Measurements from ENCODE around the gene NPHS1. TPM values are rescaled to one million over a fixed set of nuclear protein-coding genes. Genes with fewer than 3 reads are reported as not detected.

Gene NPHS1
- total and polyA plus RNA-seq, 2 of the 8 experiments (the other 6 are each of a cell fraction or from before 2014, with no cell fraction given): 1.3 to 1.4 TPM

DNA sequence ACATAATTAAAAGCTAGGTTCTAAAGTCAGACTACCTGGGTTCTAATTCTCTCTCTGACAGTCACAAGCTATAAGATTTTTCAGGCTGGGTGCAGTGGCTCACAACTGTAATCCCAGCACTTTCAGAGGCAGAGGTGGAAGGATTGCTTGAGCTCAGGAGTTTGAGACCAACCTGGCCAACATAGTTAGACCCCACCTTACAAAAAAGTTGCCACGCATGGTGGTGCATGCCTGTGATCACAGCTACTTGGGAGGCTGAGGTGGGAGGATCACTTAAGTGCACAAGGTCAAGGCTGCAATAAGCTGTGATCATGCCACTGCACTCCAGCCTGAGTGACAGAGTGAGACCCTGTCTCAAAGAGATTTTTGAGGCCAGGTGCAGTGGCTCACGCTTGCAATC, 42.0 kb upstream of the NPHS1 start:
- H3K27ac ChIP-seq (ENCODE audit: low read depth, low read length): no peak overlapping the region
- no peak overlapping the region for H2BK15ac ChIP-seq (ENCODE audit: low read length)
- DNase-seq (ENCODE audit: low read depth in 1 of 2, low spot score in 2 of 2): no peak
- TF ChIP-seq NRF1 (IDR thresholded peaks at IDR 0.05; ENCODE audit: low read depth, low read length) (no peak), CREB1 (IDR thresholded peaks at IDR 0.05) (no peak), NANOG (IDR thresholded peaks at IDR 0.05; ENCODE audit: insufficient read depth, low read depth, low read length, poor library complexity, severe bottlenecking) (no peak), TCF12 (IDR thresholded peaks at IDR 0.05; ENCODE audit: low read depth, low read length) (no peak), TAF1 (IDR thresholded peaks at IDR 0.05; ENCODE audit: low read depth, low read length) (no peak), SIRT6 (IDR thresholded peaks at IDR 0.05; ENCODE audit: low read length) (no peak)
- TF ChIP-seq, protein P1, sequence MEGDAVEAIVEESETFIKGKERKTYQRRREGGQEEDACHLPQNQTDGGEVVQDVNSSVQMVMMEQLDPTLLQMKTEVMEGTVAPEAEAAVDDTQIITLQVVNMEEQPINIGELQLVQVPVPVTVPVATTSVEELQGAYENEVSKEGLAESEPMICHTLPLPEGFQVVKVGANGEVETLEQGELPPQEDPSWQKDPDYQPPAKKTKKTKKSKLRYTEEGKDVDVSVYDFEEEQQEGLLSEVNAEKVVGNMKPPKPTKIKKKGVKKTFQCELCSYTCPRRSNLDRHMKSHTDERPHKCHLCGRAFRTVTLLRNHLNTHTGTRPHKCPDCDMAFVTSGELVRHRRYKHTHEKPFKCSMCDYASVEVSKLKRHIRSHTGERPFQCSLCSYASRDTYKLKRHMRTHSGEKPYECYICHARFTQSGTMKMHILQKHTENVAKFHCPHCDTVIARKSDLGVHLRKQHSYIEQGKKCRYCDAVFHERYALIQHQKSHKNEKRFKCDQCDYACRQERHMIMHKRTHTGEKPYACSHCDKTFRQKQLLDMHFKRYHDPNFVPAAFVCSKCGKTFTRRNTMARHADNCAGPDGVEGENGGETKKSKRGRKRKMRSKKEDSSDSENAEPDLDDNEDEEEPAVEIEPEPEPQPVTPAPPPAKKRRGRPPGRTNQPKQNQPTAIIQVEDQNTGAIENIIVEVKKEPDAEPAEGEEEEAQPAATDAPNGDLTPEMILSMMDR (IDR thresholded peaks at IDR 0.05; ENCODE audit: control extremely low read depth in 1 of 3, insufficient read depth in 1 of 3, low read depth in 1 of 3, low read length in 3 of 3): no peak
- no peak overlapping the region for H2BK20ac ChIP-seq (ENCODE audit: low read length)
- WGBS, 2 experiments (ENCODE audit: extremely low coverage in 1 of 2, insufficient coverage in 1 of 2, insufficient read length in 1 of 2, insufficient replicate concordance in 2 of 2, low coverage in 1 of 2, low lambda C conversion rate in 2 of 2, missing lambda C conversion rate in 1 of 2): 98% methylated on average over 2 of the region's 2 CpGs; no CpG with 5 or more reads in 1 of the 2 experiments
- no peak overlapping the region for H3K23ac ChIP-seq (ENCODE audit: insufficient read length)
- H3K4me1 ChIP-seq (replicated peaks in 1 of 4; ENCODE audit: control insufficient read depth in 3 of 4, insufficient read depth in 4 of 4, low read length in 3 of 4): peaks cover 0 to 5% (median 0%) of the 10 kb centered on the region in 4 experiments; a peak in 3 of 7 replicates
- no peak overlapping the region for H3K4me3 ChIP-seq (ENCODE audit: extremely low read depth in 1 of 4, insufficient read depth in 2 of 4, low read depth in 3 of 4, low read length in 4 of 4)
- H2BK12ac ChIP-seq (ENCODE audit: low read depth, low read length): no peak overlapping the region
- H3K9ac ChIP-seq (replicated peaks in 1 of 4; ENCODE audit: extremely low read depth in 1 of 4, low read depth in 3 of 4, low read length in 3 of 4): no peak overlapping the region
- no peak overlapping the region for H2AK5ac ChIP-seq (ENCODE audit: low read depth, low read length)
- no peak overlapping the region for H3K18ac ChIP-seq (ENCODE audit: extremely low read depth, low read length)
- H3K4me2 ChIP-seq (ENCODE audit: insufficient read depth in 1 of 2, low read depth in 2 of 2, low read length in 2 of 2): no peak overlapping the region
- no peak overlapping the region for H4K5ac ChIP-seq (ENCODE audit: insufficient read length, low read depth, low read length)
- no peak overlapping the region for H3K56ac ChIP-seq (replicated peaks; ENCODE audit: insufficient read length, low read depth, low read length)
- H2BK5ac ChIP-seq (ENCODE audit: low read depth, low read length): no peak overlapping the region
- peaks cover 0 to 8% of the 10 kb centered on the region in 2 experiments; a peak in 1 of 4 replicates for H3K79me2 ChIP-seq (ENCODE audit: control insufficient read depth in 1 of 2, insufficient read depth in 2 of 2, low read length in 2 of 2)
- H2BK120ac ChIP-seq (replicated peaks; ENCODE audit: low read depth, low read length): no peak overlapping the region
- H3K27me3 ChIP-seq (replicated peaks in 1 of 4; ENCODE audit: control insufficient read depth in 3 of 4, extremely low read depth in 1 of 4, insufficient read depth in 3 of 4, low read length in 3 of 4): no peaks in the 10 kb centered on the region
- H3K9me3 ChIP-seq (ENCODE audit: insufficient read depth in 2 of 2, low read depth in 1 of 2, low read length in 1 of 2): no peaks in the 10 kb centered on the region
- H4K8ac ChIP-seq (ENCODE audit: extremely low read depth, insufficient read depth, low read length): no peak overlapping the region
- peaks cover 4% of the 10 kb centered on the region; the same call in 1 of the 2 replicates for H3K23me2 ChIP-seq (ENCODE audit: low read depth, low read length)
- H3K14ac ChIP-seq (ENCODE audit: insufficient read length): no peak overlapping the region
- CTCF ChIA-PET (ENCODE audit: partially characterized antibody): interaction anchor here (0.9 to 1.2 kb wide), 5 partner anchors 37 to 275 kb away, joined by 3 to 5 read pairs (median 3); partner anchors contain the start of genes PSENEN and U2AF1L4
- no peak overlapping the region for H4K91ac ChIP-seq (replicated peaks; ENCODE audit: insufficient read length, low read length)
- peaks cover 2 to 3% of the 10 kb centered on the region in 2 experiments for H4K20me1 ChIP-seq (replicated peaks in 1 of 2; ENCODE audit: control insufficient read depth in 1 of 2, insufficient read depth in 2 of 2, low read length in 2 of 2)
- H3K36me3 ChIP-seq (ENCODE audit: control insufficient read depth in 2 of 4, insufficient read depth in 4 of 4, low read length in 3 of 4): peaks cover 15 to 59% (median 24%) of the 10 kb centered on the region in 4 experiments
- no peaks in the 10 kb centered on the region; the same call in 1 of the 2 replicates for H3K79me1 ChIP-seq (ENCODE audit: low read depth, low read length)
- POLR2A ChIA-PET (ENCODE audit: partially characterized antibody): interaction anchor here (1.3 kb wide), 1 partner anchor 9 kb away, joined by 5 read pairs; no protein-coding TSS in a partner anchor
- no peak for FAIRE-seq
- H2AFZ ChIP-seq (ENCODE audit: low read length): no peak overlapping the region
- H3K4ac ChIP-seq (replicated peaks; ENCODE audit: insufficient read length, low read depth, low read length): no peak overlapping the region
